HepG2 (cell line): Measurements from ENCODE around the gene VGF. TPM values are rescaled to one million over a fixed set of nuclear protein-coding genes. Genes with fewer than 3 reads are reported as not detected.

Experiments
- ATAC-seq: fragments of 200-7000 bp; cut with Tn5 transposase; 3 replicates; pipeline ENCODE4 v1.9.1; 2020; ENCODE audit warnings: mild to moderate bottlenecking, moderate library complexity
- BruUV-seq: library from RNA; stranded (reverse); fragments of 400-500 nt; replicated peaks from 2 replicates; lab custom pipeline; 2021; lab: Mats Ljungman, UMichigan
- CTCF ChIA-PET: fragments of 300-600 bp; formaldehyde crosslinking; extraction: SDS; loops from one replicate; lab custom pipeline; 2021; ENCODE audit warnings: low total read pairs, inconsistent platforms, low intra/inter-chr PET ratio; lab: Yijun Ruan, JAX
- POLR2A ChIA-PET: fragments of 350-600 bp; sonication (Branson Sonifier 250); formaldehyde crosslinking; loops from one replicate; lab custom pipeline; 2020; ENCODE audit warnings: antibody characterized with exemption, inconsistent platforms; lab: Yijun Ruan, JAX
- DNase-seq: peaks from one replicate; pipeline ENCODE4 v3.0.0-alpha.2; 2015; ENCODE audit warnings: low spot score
- FAIRE-seq: peaks from 3 replicates; lab custom pipeline; 2011; peaks lifted over from hg19 to GRCh38; lab: Jason Lieb, UNC
- H2AFZ ChIP-seq: one replicate; pipeline ENCODE4 v1.6.1; 2011; ENCODE audit warnings: low read length, inconsistent platforms
- H3K27ac ChIP-seq: fragments of 300-600 bp; 3 replicates; pipeline ENCODE4 v1.8.0; 2011; ENCODE audit warnings: mixed run types, mild to moderate bottlenecking, mixed read lengths, low read length, inconsistent platforms; ENCODE audit not compliant: insufficient read depth; ENCODE audit errors: extremely low read length
- H3K27me3 ChIP-seq, 2 experiments: fragments of 200-600 bp in 1 of 2; 2 replicates in 1 of 2; 3 replicates in 1 of 2; pipeline versions ENCODE4 v1.6.0 to v1.8.0; 2011; ENCODE audit warnings: low read length in 2 of 2, mild to moderate bottlenecking in 2 of 2, moderate library complexity in 2 of 2, inconsistent platforms in 1 of 2; ENCODE audit not compliant: insufficient read depth in 2 of 2, control insufficient read depth in 1 of 2
- H3K36me3 ChIP-seq, 2 experiments: fragments of 200-600 bp in 1 of 2; replicated peaks in 1 of 2; 2 replicates in 1 of 2; 3 replicates in 1 of 2; pipeline versions ENCODE4 v1.5.1 to v1.8.0; 2011; ENCODE audit warnings: low read length in 2 of 2, inconsistent platforms in 1 of 2; ENCODE audit not compliant: insufficient read depth in 2 of 2, control insufficient read depth in 1 of 2
- H3K4me1 ChIP-seq: 2 replicates; pipeline ENCODE4 v1.5.1; 2012; ENCODE audit warnings: low read length, inconsistent platforms; ENCODE audit not compliant: insufficient read depth
- H3K4me2 ChIP-seq: 2 replicates; pipeline ENCODE4 v1.6.0; 2011; ENCODE audit warnings: low read depth, low read length, inconsistent platforms
- H3K4me3 ChIP-seq, 3 experiments: fragments of 200-600 bp in 1 of 3; sonication (generic), shearing (Covaris generic) in 1 of 3; replicated peaks in 1 of 3; 2 replicates each; pipeline ENCODE4 v1.5.1; 2011 to 2016; ENCODE audit warnings: low read length in 3 of 3, inconsistent platforms in 2 of 3, low read depth in 2 of 3, mild to moderate bottlenecking in 2 of 3, control low read depth in 1 of 3, mixed read lengths in 1 of 3; ENCODE audit not compliant: insufficient read depth in 1 of 3
- H3K79me2 ChIP-seq: one replicate; pipeline ENCODE4 v1.6.1; 2011; ENCODE audit warnings: low read length, inconsistent platforms; ENCODE audit not compliant: insufficient read depth
- H3K9ac ChIP-seq: 2 replicates; pipeline ENCODE4 v1.6.0; 2011; ENCODE audit warnings: mild to moderate bottlenecking, low read depth, low read length, inconsistent platforms; ENCODE audit not compliant: insufficient read depth
- H3K9me3 ChIP-seq: 2 replicates; pipeline ENCODE4 v1.5.1; 2012; ENCODE audit warnings: mild to moderate bottlenecking, low read length
- H4K20me1 ChIP-seq: 2 replicates; pipeline ENCODE4 v1.6.0; 2011; ENCODE audit warnings: inconsistent platforms, mild to moderate bottlenecking, low read length, moderate library complexity; ENCODE audit not compliant: insufficient read depth
- ATAD3A ChIP-seq: sonication (generic); formaldehyde crosslinking; IDR thresholded peaks from 2 replicates; pipeline ENCODE4 v1.4.0; 2020; ENCODE audit warnings: missing genetic modification reagents
- CBFB ChIP-seq: sonication (generic); formaldehyde crosslinking; IDR thresholded peaks from 2 replicates; pipeline ENCODE4 v1.4.0; 2020; ENCODE audit warnings: missing genetic modification reagents
- KMT2A ChIP-seq: sonication (generic); formaldehyde crosslinking; IDR thresholded peaks from 2 replicates; pipeline ENCODE4 v1.4.0; 2020; ENCODE audit warnings: missing genetic modification reagents
- NFAT5 ChIP-seq: sonication (generic); formaldehyde crosslinking; IDR thresholded peaks from 2 replicates; pipeline ENCODE4 v1.4.0; 2020; ENCODE audit warnings: missing genetic modification reagents
- NR1H2 ChIP-seq: sonication (generic); formaldehyde crosslinking; IDR thresholded peaks from 2 replicates; pipeline ENCODE4 v1.8.1; 2022; ENCODE audit warnings: low read depth, missing genetic modification reagents, borderline replicate concordance
- TCF12 ChIP-seq, 2 experiments: fragments of 450-650 bp in 1 of 2; sonication (generic) in 1 of 2; formaldehyde crosslinking in 1 of 2; IDR thresholded peaks; 2 replicates each; pipeline versions ENCODE4 v1.6.1 to v1.8.0; 2017 to 2022; ENCODE audit warnings: antibody characterized with exemption in 1 of 2, mild to moderate bottlenecking in 1 of 2, missing genetic modification reagents in 1 of 2, moderate library complexity in 1 of 2
- ZBTB20 ChIP-seq: sonication (generic); formaldehyde crosslinking; IDR thresholded peaks from 2 replicates; pipeline ENCODE4 v1.8.1; 2023; ENCODE audit warnings: missing genetic modification reagents, low read depth, mild to moderate bottlenecking, borderline replicate concordance
- ZMYM4 ChIP-seq: sonication (generic); formaldehyde crosslinking; IDR thresholded peaks from 2 replicates; pipeline ENCODE4 v1.8.1; 2023; ENCODE audit warnings: mild to moderate bottlenecking, missing genetic modification reagents
- ZNF253 ChIP-seq: sonication (generic); formaldehyde crosslinking; IDR thresholded peaks from 2 replicates; pipeline ENCODE4 v1.8.0; 2022; ENCODE audit warnings: mild to moderate bottlenecking, missing genetic modification reagents, borderline replicate concordance
- ZNF597 ChIP-seq: sonication (generic); formaldehyde crosslinking; IDR thresholded peaks from 2 replicates; pipeline ENCODE4 v1.5.0; 2020; ENCODE audit warnings: missing genetic modification reagents
- ZNF674 ChIP-seq: sonication (generic); formaldehyde crosslinking; IDR thresholded peaks from 2 replicates; pipeline ENCODE4 v1.5.0; 2020; ENCODE audit warnings: low read depth, mild to moderate bottlenecking, missing genetic modification reagents
- ZNF768 ChIP-seq: sonication (generic); formaldehyde crosslinking; IDR thresholded peaks from 2 replicates; pipeline ENCODE4 v1.4.0; 2020; ENCODE audit warnings: missing genetic modification reagents
- WGBS: methylation state at CpG from one replicate; pipeline ENCODE4 v1.1.6; 2017; ENCODE audit warnings: low lambda C conversion rate; 5-methylcytosine and 5-hydroxymethylcytosine counted together
- in situ Hi-C: cut with HindIII; loops from 2 replicates; pipeline ENCODE4 v1.10.0; 2017; ENCODE audit warnings: low pct_unique_long_range_greater_than_20kb; ENCODE audit not compliant: extremely low pct_ligation_motif_present
- intact Hi-C: fragments of 100-400 bp; cut with micrococcal nuclease; formaldehyde crosslinking; loops from one replicate; pipeline ENCODE4 v1.10.0; 2022; ENCODE audit not compliant: unreplicated experiment
- polyA plus RNA-seq, 8 experiments: library from polyadenylated mRNA; depleted of rRNA in 3 of 8; stranded (reverse) in 7 of 8; unstranded in 1 of 8; fragments of >200 nt; fragmentation: Illumina TruSeq in 4 of 8; extraction: Trizol in 4 of 8; gene quantifications; 2 replicates each; pipeline versions ENCODE4 v1.2.1 to v1.2.3, GENCODE V29; 2011 to 2016; ENCODE audit warnings: low read depth in 4 of 8, missing spikeins in 1 of 8, mixed read lengths in 1 of 8; ENCODE audit not compliant: insufficient read depth in 1 of 8
- total RNA-seq, 5 experiments: library from RNA; depleted of rRNA; stranded (reverse); fragments of >200 nt; fragmentation: Illumina TruSeq; extraction: Trizol; gene quantifications; 2 replicates each; pipeline ENCODE4 v1.2.3, GENCODE V29; 2016; ENCODE audit warnings: low read depth in 1 of 5

VGF gene
- total and polyA plus RNA-seq, 2 of the 13 experiments (the other 11 are each of a cell fraction or from before 2014, with no cell fraction given): 0.12 to 0.46 TPM

GRCh38 chr7:101166648-101166908, 1.2 kb upstream of the VGF start:
- Histone ChIP-seq H3K27ac (no peak overlapping the region), H4K20me1 (peaks cover 9% of the 10 kb centered on the region; the same call in 1 of the 2 replicates), H3K36me3 (no peaks in the 10 kb centered on the region), H3K4me3 (no peak overlapping the region), H3K4me2 (no peak overlapping the region), H3K9me3 (no peaks in the 10 kb centered on the region), H3K79me2 (no peaks in the 10 kb centered on the region), H3K27me3 (peaks cover 5 to 63% of the 10 kb centered on the region in 2 experiments; a peak in 4 of 5 replicates), H2AFZ (no peak overlapping the region), H3K4me1 (peaks cover 44% of the 10 kb centered on the region), H3K9ac (no peak overlapping the region)
- ChIA-PET POLR2A (interaction anchor here (1.1 kb wide), 1 partner anchor 16 kb away, joined by 4 read pairs; no protein-coding TSS in a partner anchor), CTCF (no interaction called here)
- no TSS peak for BruUV-seq
- ATAC-seq (no peak), DNase-seq (no peak), FAIRE-seq (no peak)
- intact Hi-C loops: no loop called here
- in situ Hi-C loops: no loop called here
- 15% methylated on average over 11 of the region's 11 CpGs for WGBS
- TF ChIP-seq CBFB (no peak), ZNF597 (CRISPR knock-in tag) (no peak), ZNF674 (CRISPR knock-in tag) (no peak), ZNF768 (CRISPR knock-in tag) (no peak), TCF12 (IDR thresholded peaks at IDR 0.05) (no peak), TCF12 (CRISPR knock-in tag; IDR thresholded peaks at IDR 0.05) (no peak), ZBTB20 (CRISPR knock-in tag) (no peak), NFAT5 (CRISPR knock-in tag) (no peak), ATAD3A (CRISPR knock-in tag) (no peak), ZMYM4 (no peak), ZNF253 (CRISPR knock-in tag) (no peak), KMT2A (no peak), NR1H2 (no peak)
